GM12864 (cell line): ENCODE data around the gene PKNOX1.
"Not testable (repeated sequence)": the region's sequence is repeated elsewhere in the genome, so short reads cannot be mapped to it uniquely, and the experiment has no call there.

Experiments
- DNase-seq: peaks from one replicate; pipeline ENCODE4 v3.0.0-alpha.2; 2011; ENCODE audit warnings: low read depth
- H3K4me3 ChIP-seq: 2 replicates; pipeline ENCODE4 v1.5.1; 2011; ENCODE audit warnings: mild to moderate bottlenecking, low read depth, low read length, control low read depth
- TF ChIP-seq, protein P1 (sequence below): IDR thresholded peaks from 2 replicates; pipeline ENCODE4 v1.5.1; 2011; ENCODE audit warnings: low read depth, mild to moderate bottlenecking, moderate library complexity, low read length, control low read depth, inconsistent platforms; ENCODE audit errors: missing control alignments

PKNOX1 gene

DNA sequence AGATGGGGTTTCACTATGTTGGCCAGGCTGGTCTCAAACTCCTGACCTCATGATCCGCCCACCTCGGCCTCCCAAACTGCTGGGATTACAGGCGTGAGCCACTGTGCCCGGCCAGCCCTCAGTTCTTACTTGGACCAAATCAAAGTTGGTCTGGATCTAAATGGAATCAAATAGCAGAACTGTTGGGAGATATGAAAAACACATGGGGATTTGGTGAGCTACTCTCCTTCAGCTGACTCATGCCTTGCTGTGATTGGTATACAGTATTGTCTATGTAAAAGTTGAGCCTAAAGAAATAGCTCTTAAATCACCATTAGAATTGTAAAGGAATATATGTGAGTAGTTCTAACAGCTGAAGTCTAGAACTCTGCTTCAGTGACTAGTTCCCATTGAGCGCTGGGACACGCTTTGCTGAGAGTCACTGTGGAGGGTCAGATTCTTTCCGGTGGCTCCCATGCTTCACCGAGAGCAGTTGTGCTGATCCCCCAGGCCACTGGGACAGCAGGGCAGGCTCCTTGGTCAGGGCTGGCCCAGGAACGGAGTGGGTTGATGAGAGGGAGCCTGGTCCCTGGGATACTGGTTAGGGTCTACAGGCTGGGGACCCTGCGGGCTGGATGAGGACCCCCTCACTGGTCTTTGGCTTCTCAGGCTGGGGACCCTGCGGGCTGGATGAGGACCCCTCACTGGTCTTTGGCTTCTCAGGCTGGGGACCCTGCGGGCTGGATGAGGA lies 14.0 kb downstream of the PKNOX1 start:
- TF ChIP-seq, protein P1, sequence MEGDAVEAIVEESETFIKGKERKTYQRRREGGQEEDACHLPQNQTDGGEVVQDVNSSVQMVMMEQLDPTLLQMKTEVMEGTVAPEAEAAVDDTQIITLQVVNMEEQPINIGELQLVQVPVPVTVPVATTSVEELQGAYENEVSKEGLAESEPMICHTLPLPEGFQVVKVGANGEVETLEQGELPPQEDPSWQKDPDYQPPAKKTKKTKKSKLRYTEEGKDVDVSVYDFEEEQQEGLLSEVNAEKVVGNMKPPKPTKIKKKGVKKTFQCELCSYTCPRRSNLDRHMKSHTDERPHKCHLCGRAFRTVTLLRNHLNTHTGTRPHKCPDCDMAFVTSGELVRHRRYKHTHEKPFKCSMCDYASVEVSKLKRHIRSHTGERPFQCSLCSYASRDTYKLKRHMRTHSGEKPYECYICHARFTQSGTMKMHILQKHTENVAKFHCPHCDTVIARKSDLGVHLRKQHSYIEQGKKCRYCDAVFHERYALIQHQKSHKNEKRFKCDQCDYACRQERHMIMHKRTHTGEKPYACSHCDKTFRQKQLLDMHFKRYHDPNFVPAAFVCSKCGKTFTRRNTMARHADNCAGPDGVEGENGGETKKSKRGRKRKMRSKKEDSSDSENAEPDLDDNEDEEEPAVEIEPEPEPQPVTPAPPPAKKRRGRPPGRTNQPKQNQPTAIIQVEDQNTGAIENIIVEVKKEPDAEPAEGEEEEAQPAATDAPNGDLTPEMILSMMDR: no peak
- H3K4me3 ChIP-seq: no peak overlapping the region
- no peak for DNase-seq

DNA sequence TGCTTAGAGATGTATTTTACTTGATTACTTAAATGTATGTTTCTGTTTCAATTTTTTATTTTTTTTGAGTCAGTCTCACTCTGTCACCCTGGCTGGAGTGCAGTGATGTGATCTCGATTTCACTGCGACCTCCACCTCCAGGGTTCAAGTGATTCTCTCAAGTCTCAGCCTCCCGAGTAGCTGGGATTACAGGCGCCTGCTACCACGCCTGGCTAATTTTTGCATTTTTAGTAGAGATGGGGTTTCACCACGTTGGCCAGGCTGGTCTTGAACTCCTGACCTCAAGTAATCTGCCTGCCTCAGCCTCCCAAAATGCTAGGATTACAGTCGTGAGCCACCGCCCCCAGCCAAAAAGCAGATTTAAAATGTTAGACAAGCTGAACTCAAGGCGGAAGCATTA lies 15.0 kb downstream of the PKNOX1 start:
- H3K4me3 ChIP-seq, DNase-seq: not testable (repeated sequence)

DNA sequence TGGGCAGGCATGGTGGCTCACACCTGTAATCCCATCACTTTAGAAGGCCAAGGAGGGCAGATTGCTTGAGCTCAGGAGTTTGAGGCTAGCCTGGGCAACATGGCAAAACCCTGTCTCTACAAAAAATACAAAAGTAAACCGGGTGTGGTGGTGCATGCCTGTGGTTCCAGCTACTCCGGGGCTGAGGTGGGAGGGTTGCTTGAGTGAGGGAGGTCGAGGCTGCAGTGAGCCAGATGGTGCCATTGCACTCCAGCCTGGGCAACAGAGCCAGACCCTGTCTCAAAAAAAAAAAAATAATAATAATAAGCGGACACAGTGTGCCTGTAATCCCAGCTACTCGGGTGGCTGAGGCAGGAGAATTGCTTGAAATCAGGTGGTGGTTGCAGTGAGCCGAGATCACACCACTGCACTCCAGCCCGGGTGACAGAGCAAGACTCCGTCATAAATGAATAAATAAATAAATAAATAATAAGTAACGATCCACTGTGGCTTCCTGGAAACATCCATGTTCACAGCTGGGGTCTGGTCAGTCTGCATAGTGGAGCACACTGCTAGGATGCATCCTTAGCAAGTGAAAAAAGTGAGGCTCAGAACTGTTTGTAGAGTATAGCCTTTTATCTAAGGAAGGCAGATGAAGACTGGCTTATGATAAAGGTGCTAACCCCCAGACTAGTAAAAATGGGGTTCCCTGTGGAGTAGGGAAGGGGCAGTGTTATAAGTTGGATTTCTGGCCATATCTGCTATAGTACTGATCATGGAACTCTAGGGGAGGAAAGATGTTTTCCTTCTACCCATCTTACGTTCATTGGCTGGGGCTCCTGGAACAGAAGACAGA lies 15.7 kb downstream of the PKNOX1 start:
- no peak for DNase-seq
- H3K4me3 ChIP-seq: no peak overlapping the region

DNA sequence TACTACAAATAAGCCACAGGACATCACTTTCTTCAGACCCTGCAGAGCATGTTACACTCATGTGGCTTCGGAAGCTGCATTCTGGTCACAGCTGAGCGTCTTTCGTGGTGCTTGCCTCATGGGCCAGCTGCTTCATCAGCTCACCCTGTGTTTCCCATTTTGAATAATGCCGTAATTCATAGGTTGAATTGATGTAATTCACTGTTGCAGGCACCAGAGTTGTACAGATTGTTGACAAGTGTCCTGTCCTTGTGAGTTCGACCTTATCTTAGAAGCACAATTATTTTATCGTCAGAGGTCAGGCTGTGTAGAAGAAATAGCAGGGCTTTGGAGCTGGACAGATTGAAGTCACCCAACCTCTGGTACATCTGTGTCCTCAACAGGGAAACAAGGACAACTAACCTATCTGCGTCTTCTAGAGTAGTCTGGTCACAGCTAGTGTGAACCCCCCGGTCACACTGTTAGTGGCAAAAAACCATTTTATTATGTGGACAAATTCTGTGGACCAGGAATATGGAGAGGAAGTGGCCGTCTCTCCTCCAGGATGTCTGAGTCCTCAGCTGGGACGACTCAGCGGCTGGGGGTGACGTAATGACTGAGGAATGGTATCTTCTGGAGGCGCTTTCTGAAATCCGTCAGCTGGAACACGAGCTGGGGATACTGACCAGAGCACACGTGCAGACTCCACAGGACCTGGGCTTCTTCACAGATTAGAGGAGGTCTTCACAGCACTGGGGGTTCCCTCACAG lies 17.8 kb downstream of the PKNOX1 start:
- DNase-seq: no peak
- H3K4me3 ChIP-seq: no peak overlapping the region
- TF ChIP-seq, protein P1: no peak

More for the DNA sequence above, 15.7 kb downstream of the PKNOX1 start:
- TF ChIP-seq, protein P1: no peak

DNA sequence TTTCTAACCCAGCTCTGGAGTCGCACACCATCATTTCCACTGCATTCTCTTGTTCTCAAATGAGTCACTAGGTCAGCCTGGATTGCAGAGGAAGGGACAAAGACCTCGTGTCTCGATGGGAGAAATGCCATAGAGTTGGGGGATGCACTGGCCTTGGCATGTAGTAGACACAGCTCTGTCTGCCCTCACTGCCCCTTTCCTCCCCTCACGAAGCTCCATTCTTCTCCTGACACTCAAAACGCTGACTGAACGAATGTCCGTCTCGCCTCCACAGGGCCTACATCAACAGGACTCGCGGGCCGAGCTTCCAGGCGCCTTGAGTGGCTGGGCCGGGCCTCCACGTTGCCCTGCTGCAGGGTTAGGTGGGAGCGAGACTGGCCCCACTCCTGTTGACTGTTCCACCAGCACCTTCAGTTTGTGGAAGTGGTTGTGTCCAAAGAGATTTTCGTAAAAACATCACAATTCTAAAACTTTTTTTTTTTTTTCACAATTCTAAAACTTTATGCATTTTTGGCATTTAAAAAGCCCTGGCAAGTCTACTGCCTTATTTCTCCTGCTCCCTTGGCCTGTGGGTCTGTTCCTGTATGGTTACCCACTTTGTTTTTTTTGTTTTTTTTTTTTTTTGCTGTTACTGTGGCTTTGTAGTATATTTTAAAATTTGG lies 18.8 kb downstream of the PKNOX1 start:
- TF ChIP-seq, protein P1: no peak
- H3K4me3 ChIP-seq: no peak overlapping the region
- no peak for DNase-seq

DNA sequence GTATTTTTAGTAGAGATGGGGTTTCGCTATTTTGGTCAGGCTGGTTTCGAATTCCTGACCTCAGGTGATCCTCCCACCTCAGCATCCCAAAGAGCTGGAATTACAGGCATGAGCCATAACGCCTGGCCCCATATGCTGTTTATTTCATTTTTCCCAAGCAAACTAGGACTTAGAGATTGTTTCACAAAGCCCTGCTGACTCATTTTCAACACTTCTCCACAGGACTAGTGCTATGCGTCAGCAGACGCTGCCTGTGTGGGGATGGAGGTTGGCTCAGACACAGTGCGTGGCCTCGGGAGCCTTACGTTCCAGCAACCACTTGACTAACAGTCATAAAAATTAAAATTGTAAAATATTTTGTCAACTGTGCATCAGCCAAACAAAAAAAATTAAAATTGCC lies 22.7 kb downstream of the PKNOX1 start:
- no peak overlapping the region for H3K4me3 ChIP-seq
- TF ChIP-seq, protein P1: no peak
- DNase-seq: no peak

DNA sequence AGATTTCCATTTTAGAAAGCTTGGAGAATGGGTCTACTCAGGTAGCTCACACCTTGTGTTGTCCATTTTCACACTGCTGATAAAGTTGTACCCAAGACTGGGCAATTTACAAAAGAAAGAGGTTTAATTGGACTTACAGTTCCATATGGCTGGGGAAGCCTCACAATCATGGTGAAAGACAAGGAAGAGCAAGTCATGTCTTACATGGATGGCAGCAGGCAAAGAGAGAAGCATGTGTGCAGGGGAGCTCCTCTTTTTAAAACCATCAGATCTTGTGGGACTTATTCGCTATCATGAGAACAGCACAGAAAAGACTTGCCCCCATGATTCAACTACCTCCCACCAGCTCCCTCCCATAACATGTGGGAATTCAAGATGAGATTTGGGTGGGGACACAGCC lies 23.6 kb downstream of the PKNOX1 start:
- DNase-seq, H3K4me3 ChIP-seq: not testable (repeated sequence)

DNA sequence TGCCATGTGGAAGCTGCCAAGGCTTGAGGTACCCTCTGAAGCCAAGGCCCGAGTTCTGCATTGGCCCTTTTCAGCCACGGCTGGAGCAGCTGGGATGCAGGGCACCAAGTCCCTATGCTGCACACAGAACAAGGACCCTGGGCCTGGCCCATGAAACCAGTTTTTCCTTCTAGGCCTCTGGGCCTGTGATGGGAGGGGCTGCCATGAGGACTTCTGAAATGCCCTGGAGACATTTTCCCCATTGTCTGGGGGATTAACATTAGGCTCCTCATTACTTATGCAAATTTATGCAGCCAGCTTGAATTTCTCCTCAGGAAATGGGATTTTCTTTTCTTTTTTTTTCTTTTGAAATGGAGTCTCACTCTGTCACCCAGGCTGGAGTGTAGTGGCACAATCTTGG lies 24.8 kb downstream of the PKNOX1 start:
- DNase-seq: not testable (repeated sequence)

DNA sequence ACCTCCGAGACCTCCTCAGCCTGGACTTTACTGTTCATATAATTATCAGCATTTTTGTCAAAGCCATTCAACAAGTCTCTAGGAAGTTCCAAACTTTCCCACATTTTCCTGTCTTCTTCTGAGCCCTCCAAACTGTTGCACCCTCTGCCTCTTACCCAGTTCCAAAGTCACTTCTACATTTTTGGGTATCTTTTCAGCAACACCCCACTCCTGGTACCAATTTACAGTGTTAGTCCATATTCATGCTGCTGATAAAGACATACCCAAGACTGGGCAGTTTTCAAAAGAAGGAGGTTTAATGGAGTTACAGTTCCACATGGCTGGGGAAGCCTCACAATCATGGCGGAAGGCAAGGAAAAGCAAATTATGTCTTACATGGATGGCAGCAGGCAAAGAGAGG lies 25.7 kb downstream of the PKNOX1 start:
- H3K4me3 ChIP-seq, DNase-seq: not testable (repeated sequence)

More for the DNA sequence above, 24.8 kb downstream of the PKNOX1 start:
- not testable (repeated sequence) for H3K4me3 ChIP-seq
